SK-N-SH (cell line): ENCODE results near the gene SLC8A2. TPM values are rescaled to one million over a fixed set of nuclear protein-coding genes. Genes with fewer than 3 reads are reported as not detected.

Source experiments
- CTCF ChIA-PET: fragments of 300-600, 350-600 bp; formaldehyde crosslinking; extraction: SDS; loops from one replicate; lab custom pipeline; 2021; lab: Yijun Ruan, JAX
- POLR2A ChIA-PET: fragments of 350-600 bp; sonication (Branson Sonifier 250); formaldehyde crosslinking; extraction: SDS; loops from one replicate; lab custom pipeline; 2020; ENCODE audit warnings: antibody characterized with exemption, inconsistent platforms; lab: Yijun Ruan, JAX
- DNase-seq: peaks from one replicate; pipeline ENCODE4 v3.0.0; 2012
- H2AFZ ChIP-seq: fragments of 200-600 bp; sonication (generic); 2 replicates; pipeline ENCODE4 v1.8.1; 2016; ENCODE audit warnings: antibody characterized with exemption, mild to moderate bottlenecking, low read depth
- H3F3A ChIP-seq: fragments of 200-600 bp; sonication (generic); replicated peaks from 2 replicates; pipeline ENCODE3; 2016; ENCODE audit warnings: antibody characterized with exemption, mild to moderate bottlenecking; ENCODE audit not compliant: insufficient read depth
- H3K27ac ChIP-seq, 2 experiments: fragments of 200-500 bp in 1 of 2; fragments of 200-600 bp in 1 of 2; sonication (Bioruptor generic) in 1 of 2; sonication (generic), shearing (Covaris generic) in 1 of 2; 2 replicates each; pipeline versions ENCODE4 v1.5.1 to v1.6.1; 2014 to 2016; ENCODE audit warnings: low read depth in 2 of 2, inconsistent platforms in 1 of 2, low read length in 1 of 2, mild to moderate bottlenecking in 1 of 2, mixed read lengths in 1 of 2
- H3K27me3 ChIP-seq: fragments of 200-600 bp; sonication (generic), shearing (Covaris generic); 2 replicates; pipeline ENCODE4 v1.6.1; 2016; ENCODE audit warnings: mixed run types; ENCODE audit not compliant: insufficient read depth
- H3K36me3 ChIP-seq, 2 experiments: fragments of 200-500 bp in 1 of 2; fragments of 200-600 bp in 1 of 2; sonication (Bioruptor generic) in 1 of 2; sonication (generic) in 1 of 2; replicated peaks in 1 of 2; 2 replicates each; pipeline versions ENCODE3 to v1.5.1; 2014 to 2016; ENCODE audit warnings: low read length in 1 of 2, mild to moderate bottlenecking in 1 of 2; ENCODE audit not compliant: insufficient read depth in 2 of 2, control insufficient read depth in 1 of 2
- H3K4me1 ChIP-seq, 2 experiments: fragments of 200-500 bp in 1 of 2; fragments of 200-600 bp in 1 of 2; sonication (Bioruptor generic) in 1 of 2; sonication (generic), shearing (Covaris generic) in 1 of 2; 2 replicates each; pipeline versions ENCODE4 v1.5.1 to v1.6.1; 2014 to 2016; ENCODE audit warnings: low read depth in 1 of 2, low read length in 1 of 2, mixed run types in 1 of 2; ENCODE audit not compliant: insufficient read depth in 2 of 2, control insufficient read depth in 1 of 2
- H3K4me2 ChIP-seq: fragments of 200-600 bp; sonication (generic), shearing (Covaris generic); 2 replicates; pipeline ENCODE4 v1.6.1; 2017; ENCODE audit warnings: mixed run types
- H3K4me3 ChIP-seq, 2 experiments: fragments of 200-500 bp in 1 of 2; fragments of 200-600 bp in 1 of 2; sonication (Bioruptor generic) in 1 of 2; sonication (generic), shearing (Covaris generic) in 1 of 2; 2 replicates each; pipeline versions ENCODE4 v1.5.1 to v1.8.1; 2014 to 2016; ENCODE audit warnings: low read depth in 2 of 2, inconsistent platforms in 1 of 2, low read length in 1 of 2, mild to moderate bottlenecking in 1 of 2, mixed read lengths in 1 of 2, moderate library complexity in 1 of 2
- H3K79me2 ChIP-seq: fragments of 200-600 bp; sonication (generic); 2 replicates; pipeline ENCODE4 v1.8.1; 2017; ENCODE audit warnings: mild to moderate bottlenecking; ENCODE audit not compliant: insufficient read depth
- H3K9ac ChIP-seq: fragments of 200-600 bp; sonication (generic); 2 replicates; pipeline ENCODE4 v1.6.1; 2017; ENCODE audit warnings: mixed run types
- H3K9me2 ChIP-seq: fragments of 200-600 bp; sonication (generic); 2 replicates; pipeline ENCODE4 v1.6.1; 2017; ENCODE audit warnings: mixed run types
- H3K9me3 ChIP-seq: fragments of 200-600 bp; sonication (generic); 2 replicates; pipeline ENCODE4 v1.6.1; 2017; ENCODE audit warnings: mixed run types, mild to moderate bottlenecking, moderate library complexity
- H4K20me1 ChIP-seq: fragments of 200-600 bp; sonication (generic); 2 replicates; pipeline ENCODE4 v1.6.1; 2017; ENCODE audit warnings: mild to moderate bottlenecking, mixed run types; ENCODE audit not compliant: insufficient read depth
- EP300 ChIP-seq, 2 experiments: IDR thresholded peaks; 2 replicates each; pipeline versions ENCODE4 v1.4.0 to v1.6.1; 2012; ENCODE audit warnings: borderline replicate concordance in 1 of 2, low read depth in 1 of 2, low read length in 1 of 2
- MXI1 ChIP-seq: IDR thresholded peaks from 2 replicates; pipeline ENCODE4 v1.6.1; 2012; ENCODE audit warnings: mild to moderate bottlenecking, low read depth, low read length, improper control_type of control experiment
- RCOR1 ChIP-seq: fragments of 150-350 bp; IDR thresholded peaks from 2 replicates; pipeline ENCODE4 v1.6.1; 2017; ENCODE audit warnings: antibody characterized with exemption, low read length
- REST ChIP-seq: IDR thresholded peaks from 2 replicates; pipeline ENCODE4 v1.6.1; 2012; ENCODE audit warnings: mild to moderate bottlenecking, low read depth, low read length, moderate library complexity
- SIN3A ChIP-seq: IDR thresholded peaks from 2 replicates; pipeline ENCODE4 v1.6.1; 2012; ENCODE audit warnings: low read depth, mild to moderate bottlenecking, low read length, moderate library complexity, borderline replicate concordance
- TAF1 ChIP-seq: IDR thresholded peaks from 2 replicates; pipeline ENCODE4 v1.6.1; 2012; ENCODE audit warnings: low read depth, mild to moderate bottlenecking, low read length, moderate library complexity, borderline replicate concordance
- TCF12 ChIP-seq: IDR thresholded peaks from 2 replicates; pipeline ENCODE4 v1.4.0; 2012
- USF1 ChIP-seq: IDR thresholded peaks from 2 replicates; pipeline ENCODE4 v1.4.0; 2012; ENCODE audit warnings: low read depth, borderline replicate concordance
- WGBS: methylation state at CpG from one replicate; pipeline ENCODE4 v1.1.6; 2017; ENCODE audit warnings: low lambda C conversion rate; 5-methylcytosine and 5-hydroxymethylcytosine counted together
- polyA plus RNA-seq, 3 experiments: library from polyadenylated mRNA; depleted of rRNA; stranded (reverse); fragments of >200 nt; gene quantifications; 2 replicates each; pipeline ENCODE4 v1.2.3, GENCODE V29; 2012

Gene SLC8A2
- polyA plus RNA-seq, 1 of the 3 experiments (the other 2 are of a cell fraction) = 0.58 TPM

DNA sequence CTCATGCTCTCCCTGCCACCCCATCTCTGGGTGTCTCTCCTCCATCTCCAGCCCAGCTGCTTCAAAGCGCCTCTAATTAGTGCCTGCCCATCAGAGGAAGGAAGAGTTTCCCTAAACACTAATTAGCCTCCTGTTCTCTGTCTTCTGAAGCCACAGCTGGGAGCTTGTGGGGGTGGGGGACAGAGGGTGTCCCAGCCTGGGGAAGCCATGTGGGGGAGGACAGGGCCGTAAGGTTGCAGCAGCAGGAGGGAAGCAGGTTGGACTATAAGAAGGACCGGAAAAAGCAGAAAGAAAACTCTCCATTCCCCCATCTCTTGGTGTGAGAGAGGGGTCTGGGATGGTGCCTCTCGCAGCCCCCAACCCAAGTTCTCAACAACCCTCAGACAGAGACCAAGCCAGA is 26.2 kb downstream of the SLC8A2 start:
- peak overlapping the region; percentile 76; the same call in 1 of the 2 replicates for H2AFZ ChIP-seq
- no peak for DNase-seq
- no peak overlapping the region for H3K27ac ChIP-seq
- ChIA-PET CTCF (interaction anchor here (1.0 to 8.4 kb wide), 9 partner anchors 10 to 298 kb away, joined by 3 to 80 read pairs (median 6); partner anchors contain the start of genes EHD2 and KPTN), POLR2A (interaction anchor here (0.6 to 1.5 kb wide), 3 partner anchors 9 to 16 kb away, joined by 3 to 5 read pairs (median 4); no protein-coding TSS in a partner anchor)
- H3F3A ChIP-seq = peaks cover 4% of the 10 kb centered on the region
- 43% methylated on average over 4 of the region's 4 CpGs for WGBS
- H3K9ac ChIP-seq = no peak overlapping the region
- peak overlapping the region in 1 of 2 experiments; percentile 43; a peak in 2 of 4 replicates for H3K4me3 ChIP-seq
- no peaks in the 10 kb centered on the region; the same call in 1 of the 2 replicates for H3K27me3 ChIP-seq
- H3K4me2 ChIP-seq = peak overlapping the region; percentile 67
- no peaks in the 10 kb centered on the region for H3K9me2 ChIP-seq
- 0 out of 2 replicates have a peak, but pooled peaks cover 3% of the 10 kb centered on the region for H4K20me1 ChIP-seq
- H3K36me3 ChIP-seq = no peaks in the 10 kb centered on the region
- H3K9me3 ChIP-seq = no peaks in the 10 kb centered on the region
- peaks cover 0 to 9% of the 10 kb centered on the region in 2 experiments; a peak in 2 of 4 replicates for H3K4me1 ChIP-seq
- no peaks in the 10 kb centered on the region for H3K79me2 ChIP-seq
- TF ChIP-seq RCOR1 (peak; percentile 26; the same call in 1 of the 2 replicates), USF1 (no peak)
- TF ChIP-seq, all 33 proteins: peak for 1

GRCh38 chr19:47444388-47444821 is 27.3 kb downstream of the SLC8A2 start:
- Histone ChIP-seq H3K4me3 (no peak overlapping the region), H3F3A (peaks cover 4% of the 10 kb centered on the region), H3K9me2 (no peaks in the 10 kb centered on the region), H3K36me3 (no peaks in the 10 kb centered on the region), H2AFZ (no peak overlapping the region), H4K20me1 (0 out of 2 replicates have a peak, but pooled peaks cover 3% of the 10 kb centered on the region), H3K27me3 (no peaks in the 10 kb centered on the region; the same call in 1 of the 2 replicates), H3K79me2 (no peaks in the 10 kb centered on the region), H3K9me3 (no peaks in the 10 kb centered on the region), H3K27ac (no peak overlapping the region), H3K9ac (no peak overlapping the region), H3K4me2 (no peak overlapping the region), H3K4me1 (peaks cover 0 to 9% of the 10 kb centered on the region in 2 experiments; a peak in 2 of 4 replicates)
- WGBS = 76% methylated on average over 14 of the region's 22 CpGs
- no peak for TF ChIP-seq MXI1
- no peak for TF ChIP-seq EP300 (IDR thresholded peaks at IDR 0.05; ENCODE audit: borderline replicate concordance in 1 of 2, low read depth in 1 of 2, low read length in 1 of 2)
- no peak for TF ChIP-seq TCF12
- no peak for TF ChIP-seq USF1
- peak; percentile 95 for TF ChIP-seq REST
- no peak for TF ChIP-seq SIN3A
- TF ChIP-seq TAF1 = no peak
- DNase-seq = no peak
- ChIA-PET POLR2A (no interaction called here), CTCF (interaction anchor here (1.1 to 8.4 kb wide), 4 partner anchors 9 to 299 kb away, joined by 3 to 80 read pairs (median 24); partner anchors contain the start of gene KPTN)
